RWPE2 (cell line): ENCODE measurements around the gene TSFM.
A peak's percentile ranks its signal among the peaks of the same experiment; 100 is the strongest.

ENCODE experiments used
- ATAC-seq: fragments of 200-7000 bp; cut with Tn5 transposase; 3 replicates; pipeline ENCODE4 v1.9.1; 2021; ENCODE audit warnings: low read depth
- DNase-seq: peaks from one replicate; pipeline ENCODE4 v3.0.0-alpha.2; 2020; ENCODE audit warnings: low spot score
- H3K27ac ChIP-seq: fragments of 450-650 bp; 2 replicates; pipeline ENCODE4 v1.5.1; 2017; ENCODE audit warnings: mild to moderate bottlenecking; ENCODE audit not compliant: poor library complexity, severe bottlenecking
- H3K27me3 ChIP-seq: fragments of 250-450 bp; sonication (Bioruptor Pico); 2 replicates; pipeline ENCODE4 v1.5.1; 2021; ENCODE audit warnings: mild to moderate bottlenecking, moderate library complexity; ENCODE audit not compliant: insufficient read depth, poor library complexity, severe bottlenecking
- H3K36me3 ChIP-seq: fragments of 250-450 bp; sonication (Bioruptor Pico); 2 replicates; pipeline ENCODE4 v1.5.1; 2020; ENCODE audit warnings: low read depth, mild to moderate bottlenecking, moderate library complexity
- H3K4me1 ChIP-seq: fragments of 250-450 bp; sonication (Bioruptor Pico); 2 replicates; pipeline ENCODE4 v1.5.1; 2021; ENCODE audit warnings: mild to moderate bottlenecking, moderate library complexity; ENCODE audit not compliant: insufficient read depth, poor library complexity, severe bottlenecking
- H3K4me3 ChIP-seq: fragments of 250-450 bp; sonication (Bioruptor Pico); 2 replicates; pipeline ENCODE4 v1.5.1; 2021; ENCODE audit warnings: mild to moderate bottlenecking, moderate library complexity; ENCODE audit not compliant: severe bottlenecking
- H3K9me3 ChIP-seq: fragments of 250-450 bp; sonication (Bioruptor Pico); 2 replicates; pipeline ENCODE4 v1.5.1; 2021; ENCODE audit warnings: mild to moderate bottlenecking, moderate library complexity; ENCODE audit not compliant: severe bottlenecking
- CTCF ChIP-seq: fragments of 450-650 bp; IDR thresholded peaks from one replicate; pipeline ENCODE4 v1.5.1; 2017; ENCODE audit warnings: mild to moderate bottlenecking, moderate library complexity; ENCODE audit not compliant: poor library complexity, severe bottlenecking

Gene TSFM

DNA sequence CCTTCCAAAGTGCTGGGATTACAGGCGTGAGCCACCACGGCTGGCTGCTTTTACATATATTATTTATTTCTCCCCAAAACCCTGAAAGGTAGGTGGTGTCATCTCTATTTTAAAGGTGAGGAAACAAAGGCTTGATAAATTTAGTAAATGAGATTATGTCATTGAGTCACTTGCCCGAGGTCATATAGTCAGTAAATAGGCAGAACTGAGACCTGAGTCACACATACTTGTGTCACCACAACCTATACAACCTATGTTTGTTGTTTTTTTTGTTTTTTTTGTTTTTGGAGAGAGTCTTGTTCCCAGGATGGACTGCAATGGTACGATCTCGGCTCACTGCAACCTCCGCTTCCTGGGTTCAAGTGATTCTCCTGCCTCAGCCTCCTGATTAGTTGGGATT, 12.8 kb downstream of the TSFM start:
- H3K4me3 ChIP-seq, result no peak overlapping the region
- ATAC-seq (peak; percentile 62; the same call in 2 of the 3 replicates), DNase-seq (no peak)
- TF ChIP-seq CTCF, result no peak
- H3K27ac ChIP-seq, result no peak overlapping the region
- H3K36me3 ChIP-seq, result peaks cover 76% of the 10 kb centered on the region
- peaks cover 16% of the 10 kb centered on the region for H3K4me1 ChIP-seq
- no peaks in the 10 kb centered on the region for H3K27me3 ChIP-seq
- no peaks in the 10 kb centered on the region for H3K9me3 ChIP-seq

GRCh38 chr12:57796996-57797395, 14.4 kb downstream of the TSFM start:
- Histone ChIP-seq H3K4me3 (no peak overlapping the region), H3K9me3 (no peaks in the 10 kb centered on the region), H3K36me3 (peaks cover 64% of the 10 kb centered on the region), H3K4me1 (peaks cover 16% of the 10 kb centered on the region), H3K27me3 (no peaks in the 10 kb centered on the region), H3K27ac (no peak overlapping the region)
- DNase-seq (no peak), ATAC-seq (no peak)
- TF ChIP-seq CTCF, result no peak

DNA sequence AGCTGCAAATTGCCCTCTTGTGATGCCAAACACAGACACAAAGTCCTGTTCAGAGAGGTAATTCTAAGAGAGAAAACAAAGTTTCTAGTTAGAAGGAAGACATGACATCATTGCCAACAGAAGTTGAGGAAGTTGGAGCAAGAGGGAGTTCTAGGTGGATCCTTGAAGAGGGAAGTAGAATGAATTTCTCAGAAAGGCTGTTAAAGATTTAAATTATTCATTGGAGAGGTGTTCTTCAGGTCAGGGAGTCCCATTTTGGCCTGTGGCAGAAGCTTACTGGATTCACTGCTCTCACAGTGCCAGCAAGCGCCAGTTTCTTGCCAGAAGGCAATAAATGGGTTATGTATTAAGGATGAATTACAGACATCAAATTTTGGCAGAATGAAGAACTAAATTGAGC, 15.3 kb downstream of the TSFM start:
- Histone ChIP-seq H3K9me3 (no peaks in the 10 kb centered on the region), H3K27me3 (no peaks in the 10 kb centered on the region), H3K27ac (no peak overlapping the region), H3K36me3 (peaks cover 62% of the 10 kb centered on the region), H3K4me1 (peaks cover 16% of the 10 kb centered on the region), H3K4me3 (no peak overlapping the region)
- DNase-seq (no peak), ATAC-seq (no peak)
- no peak for TF ChIP-seq CTCF

GRCh38 chr12:57800965-57801364, 18.4 kb downstream of the TSFM start:
- DNase-seq, result no peak
- H3K4me3 ChIP-seq, result no peak overlapping the region
- no peaks in the 10 kb centered on the region for H3K27me3 ChIP-seq
- H3K9me3 ChIP-seq, result no peaks in the 10 kb centered on the region
- no peak for ATAC-seq
- no peak overlapping the region for H3K27ac ChIP-seq
- TF ChIP-seq CTCF, result no peak
- H3K36me3 ChIP-seq, result peaks cover 36% of the 10 kb centered on the region
- no peaks in the 10 kb centered on the region for H3K4me1 ChIP-seq

GRCh38 chr12:57802607-57803006, 20.0 kb downstream of the TSFM start:
- no peak overlapping the region for H3K27ac ChIP-seq

More at GRCh38 chr12:57802607-57803006, 20.0 kb downstream of the TSFM start:
- TF ChIP-seq CTCF, result no peak
- no peak overlapping the region for H3K4me3 ChIP-seq
- H3K9me3 ChIP-seq, result no peaks in the 10 kb centered on the region
- H3K4me1 ChIP-seq, result no peaks in the 10 kb centered on the region
- peaks cover 20% of the 10 kb centered on the region for H3K36me3 ChIP-seq
- DNase-seq (no peak), ATAC-seq (no peak)
- no peaks in the 10 kb centered on the region for H3K27me3 ChIP-seq
